HG03469 (cell line): ENCODE measurements around the gene TMEM47.

Experiments used
- ATAC-seq: cut with Tn5 transposase; IDR thresholded peaks from one replicate; pipeline ENCODE4 v1.9.1; 2021; ENCODE audit warnings: mild to moderate bottlenecking, moderate library complexity, moderate number of reproducible peaks; ENCODE audit not compliant: unreplicated experiment

Gene TMEM47

DNA sequence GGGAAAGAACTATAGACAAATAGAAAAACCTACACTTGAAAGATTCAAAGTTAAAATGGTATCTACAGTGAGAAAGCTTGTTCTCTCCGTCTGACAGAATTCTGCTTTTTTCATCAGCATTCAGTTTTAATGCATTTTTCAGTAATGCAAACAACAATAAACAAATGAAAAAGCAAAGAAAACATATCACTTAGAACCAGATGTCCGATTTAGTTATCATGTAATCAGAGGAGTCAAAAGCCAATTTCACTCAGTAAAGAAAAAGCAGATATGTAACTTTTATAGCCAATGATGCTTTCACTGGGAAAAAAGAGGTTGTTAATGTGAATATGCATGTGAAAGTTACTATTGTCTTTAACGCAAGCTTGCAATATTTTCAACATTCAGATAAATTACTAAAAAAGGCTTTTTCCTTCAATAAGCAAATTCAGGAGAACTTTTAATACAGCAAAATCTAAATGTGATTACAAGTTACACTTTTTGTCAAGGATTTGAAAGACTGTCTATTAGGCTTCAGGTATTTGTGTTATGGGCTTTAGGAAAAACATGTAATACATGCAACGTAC, 70.7 kb downstream of the TMEM47 start:
- no peak for ATAC-seq

DNA sequence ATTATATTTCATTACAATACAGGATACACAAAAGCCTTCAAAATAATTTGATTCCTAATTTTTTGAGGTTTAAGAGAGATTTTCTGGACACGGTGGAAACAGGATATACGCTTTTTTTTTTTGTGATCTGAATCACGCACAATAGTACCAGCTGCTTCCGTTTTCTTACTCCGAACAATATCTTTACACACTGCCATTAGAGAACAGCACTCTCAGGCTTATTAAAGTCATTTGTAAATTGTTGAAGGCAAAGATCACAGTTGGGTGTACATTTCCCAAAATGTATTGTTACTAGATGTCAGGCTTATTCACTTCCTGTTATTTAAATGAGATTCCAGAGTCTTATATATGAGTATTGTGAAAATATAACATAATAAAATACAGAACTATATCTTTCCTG, 71.5 kb downstream of the TMEM47 start:
- ATAC-seq = no peak

DNA sequence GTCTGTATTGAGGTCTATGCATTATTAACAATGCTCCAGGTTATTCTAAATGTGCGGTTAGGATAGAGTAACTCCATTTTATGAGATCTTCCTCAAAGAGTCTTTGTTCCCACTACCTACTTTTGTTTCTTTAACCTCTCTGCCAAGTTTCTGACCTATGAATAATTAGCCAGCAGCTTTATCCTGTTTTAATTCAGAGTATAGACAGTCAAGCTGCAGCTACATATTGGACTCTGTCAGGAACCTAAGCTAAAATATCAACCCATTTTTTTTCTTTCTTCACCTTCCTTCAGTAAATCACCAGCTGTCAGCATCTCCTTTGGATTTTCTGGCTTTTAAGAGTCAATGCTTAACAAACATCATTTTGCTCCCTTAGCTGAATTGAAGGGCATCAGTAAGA, 72.3 kb downstream of the TMEM47 start:
- no peak for ATAC-seq

DNA sequence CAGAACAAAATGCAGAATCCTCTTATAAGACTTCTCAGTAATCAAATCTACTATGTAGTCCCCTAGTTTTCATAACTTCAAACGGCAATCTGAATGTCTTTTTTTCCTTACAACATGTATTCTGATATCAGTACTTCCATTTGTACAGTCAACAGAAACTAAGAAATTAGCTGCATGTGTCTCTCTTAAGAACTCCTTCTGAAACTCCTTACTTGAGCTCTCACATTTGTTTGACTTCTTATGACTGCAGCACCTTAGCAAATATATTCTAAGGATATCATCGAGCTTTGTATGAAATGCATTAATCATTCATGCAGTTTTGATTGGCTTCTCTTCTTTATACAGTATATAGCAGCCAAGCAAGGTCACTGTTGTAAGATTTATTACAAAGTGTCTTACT, 77.0 kb downstream of the TMEM47 start:
- no peak for ATAC-seq

DNA sequence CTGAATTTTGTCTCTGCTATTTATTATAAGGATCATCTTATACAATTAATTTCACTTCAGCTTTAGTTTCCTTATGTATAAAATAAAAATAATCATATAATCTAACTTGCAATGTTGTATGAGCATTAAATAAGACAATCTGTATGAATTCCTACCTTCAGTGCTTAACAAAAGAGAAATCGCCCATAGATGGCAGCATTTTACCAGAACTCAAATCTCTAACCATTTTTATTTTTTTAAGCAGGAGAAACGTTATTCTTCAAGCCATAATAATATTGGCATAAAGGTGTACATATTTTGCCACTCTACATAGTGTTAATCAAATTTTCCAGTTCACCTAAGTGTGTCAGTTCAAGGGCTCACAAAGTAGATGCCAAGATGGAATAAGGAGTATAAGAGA, 78.8 kb downstream of the TMEM47 start:
- no peak for ATAC-seq
